K562 (cell line): ENCODE measurements around the gene WDR86. TPM values are rescaled to one million over a fixed set of nuclear protein-coding genes. Genes with fewer than 3 reads are reported as not detected.
A peak's percentile ranks its signal among the peaks of the same experiment; 100 is the strongest.

Experiments
- BCL6 ChIP-seq: fragments of 250-450 bp; sonication (Bioruptor Pico); IDR thresholded peaks from 2 replicates; pipeline ENCODE4 v1.4.0; 2020
- CEBPB ChIP-seq: fragments of 450-650 bp; IDR thresholded peaks from 2 replicates; pipeline ENCODE4 v1.6.1; 2016; ENCODE audit warnings: missing genetic modification characterization, missing compliant biosample characterization
- CREB1 ChIP-seq, 2 experiments: sonication (generic) in 1 of 2; formaldehyde crosslinking in 1 of 2; IDR thresholded peaks; 2 replicates each; pipeline versions ENCODE4 v1.6.1 to v1.8.0; 2012 to 2022; ENCODE audit warnings: inconsistent platforms in 1 of 2, mild to moderate bottlenecking in 1 of 2, missing genetic modification reagents in 1 of 2, moderate library complexity in 1 of 2
- DPF2 ChIP-seq: fragments of 450-650 bp; IDR thresholded peaks from 2 replicates; pipeline ENCODE4 v1.6.1; 2016
- E2F3 ChIP-seq: fragments of 250-450 bp; sonication (Bioruptor Pico); IDR thresholded peaks from 2 replicates; pipeline ENCODE4 v1.4.0; 2020; ENCODE audit warnings: mild to moderate bottlenecking
- HDGF ChIP-seq: fragments of 450-650 bp; IDR thresholded peaks from 2 replicates; pipeline ENCODE4 v1.6.1; 2016
- KAT8 ChIP-seq: fragments of 450-650 bp; IDR thresholded peaks from 2 replicates; pipeline ENCODE4 v1.6.1; 2016; ENCODE audit warnings: low read depth, mild to moderate bottlenecking
- L3MBTL2 ChIP-seq: fragments of 450-650 bp; IDR thresholded peaks from 2 replicates; pipeline ENCODE4 v1.6.1; 2016; ENCODE audit warnings: mild to moderate bottlenecking, moderate library complexity
- LCOR ChIP-seq: sonication (generic); formaldehyde crosslinking; IDR thresholded peaks from 2 replicates; pipeline ENCODE4 v1.8.0; 2022; ENCODE audit warnings: mild to moderate bottlenecking, missing genetic modification reagents
- MEIS2 ChIP-seq: fragments of 450-650 bp; IDR thresholded peaks from 2 replicates; pipeline ENCODE4 v1.6.1; 2014; ENCODE audit warnings: mild to moderate bottlenecking; ENCODE audit not compliant: partially characterized antibody
- NCOR1 ChIP-seq: fragments of 450-650 bp; IDR thresholded peaks from 2 replicates; pipeline ENCODE4 v1.6.1; 2016; ENCODE audit warnings: mild to moderate bottlenecking, moderate library complexity
- RNF2 ChIP-seq: sonication (generic); IDR thresholded peaks from 2 replicates; pipeline ENCODE4 v1.6.1; 2016
- YBX1 ChIP-seq: fragments of 450-650 bp; IDR thresholded peaks from 2 replicates; pipeline ENCODE4 v1.7.1; 2016; ENCODE audit warnings: mild to moderate bottlenecking
- ZEB2 ChIP-seq: fragments of 450-650 bp; IDR thresholded peaks from 2 replicates; pipeline ENCODE4 v1.6.1; 2016
- ZNF143 ChIP-seq: sonication (generic); formaldehyde crosslinking; IDR thresholded peaks from 2 replicates; pipeline ENCODE4 v1.9.0; 2022; ENCODE audit warnings: mild to moderate bottlenecking, missing genetic modification reagents
- ZNF431 ChIP-seq: sonication (generic); formaldehyde crosslinking; IDR thresholded peaks from 2 replicates; pipeline ENCODE4 v1.8.0; 2022; ENCODE audit warnings: mild to moderate bottlenecking, missing genetic modification reagents
- ZNF583 ChIP-seq: fragments of 250-450 bp; sonication (Bioruptor Pico); IDR thresholded peaks from 2 replicates; pipeline ENCODE4 v1.4.0; 2020
- ZNF695 ChIP-seq: fragments of 450-650 bp; formaldehyde crosslinking; IDR thresholded peaks from 2 replicates; pipeline ENCODE4 v1.4.0; 2020; ENCODE audit warnings: mild to moderate bottlenecking, moderate library complexity
- ZNF76 ChIP-seq: fragments of 250-450 bp; sonication (Bioruptor Pico); IDR thresholded peaks from 2 replicates; pipeline ENCODE4 v1.4.0; 2020; ENCODE audit warnings: mild to moderate bottlenecking, moderate library complexity, borderline replicate concordance
- polyA plus RNA-seq, 8 experiments: library from polyadenylated mRNA; depleted of rRNA in 4 of 8; stranded (reverse) in 5 of 8; unstranded in 3 of 8; fragments of >200 nt; fragmentation: Nextera tagmentation in 2 of 8; fragmentation: Illumina TruSeq in 1 of 8; extraction: Ambion mirVana in 2 of 8; extraction: Trizol in 1 of 8; gene quantifications; 2 replicates each; pipeline versions ENCODE4 v1.2.1 to v1.2.3, GENCODE V29; 2011 to 2014; ENCODE audit warnings: inconsistent platforms in 1 of 8, missing spikeins in 1 of 8
- total RNA-seq, 7 experiments: library from RNA; depleted of rRNA in 6 of 7; stranded (reverse); fragments of >200 nt in 6 of 7; fragmentation: Illumina TruSeq in 2 of 7; extraction: Trizol in 2 of 7; gene quantifications; 2 replicates each; pipeline versions ENCODE4 v1.2.1 to v1.2.3, GENCODE V29; 2011 to 2021; ENCODE audit warnings: low replicate concordance in 1 of 7
- TF ChIP-seq, protein P1 (sequence below): sonication (generic); formaldehyde crosslinking; IDR thresholded peaks from 2 replicates; pipeline ENCODE4 v1.8.0; 2023; ENCODE audit warnings: mild to moderate bottlenecking, missing genetic modification reagents
- TF ChIP-seq, protein P2 (sequence below): fragments of 450-650 bp; IDR thresholded peaks from 2 replicates; pipeline ENCODE4 v1.6.1; 2016; ENCODE audit warnings: missing biosample characterization, missing genetic modification characterization
- TF ChIP-seq, protein P3 (sequence below): fragments of 450-650 bp; formaldehyde crosslinking; IDR thresholded peaks from 2 replicates; pipeline ENCODE4 v1.4.0; 2020; ENCODE audit warnings: mild to moderate bottlenecking, moderate library complexity

WDR86 gene
- total and polyA plus RNA-seq, 9 of the 15 experiments (the other 6 are each of a cell fraction or from before 2014, with no cell fraction given): 0.24 TPM; not detected in 8

DNA sequence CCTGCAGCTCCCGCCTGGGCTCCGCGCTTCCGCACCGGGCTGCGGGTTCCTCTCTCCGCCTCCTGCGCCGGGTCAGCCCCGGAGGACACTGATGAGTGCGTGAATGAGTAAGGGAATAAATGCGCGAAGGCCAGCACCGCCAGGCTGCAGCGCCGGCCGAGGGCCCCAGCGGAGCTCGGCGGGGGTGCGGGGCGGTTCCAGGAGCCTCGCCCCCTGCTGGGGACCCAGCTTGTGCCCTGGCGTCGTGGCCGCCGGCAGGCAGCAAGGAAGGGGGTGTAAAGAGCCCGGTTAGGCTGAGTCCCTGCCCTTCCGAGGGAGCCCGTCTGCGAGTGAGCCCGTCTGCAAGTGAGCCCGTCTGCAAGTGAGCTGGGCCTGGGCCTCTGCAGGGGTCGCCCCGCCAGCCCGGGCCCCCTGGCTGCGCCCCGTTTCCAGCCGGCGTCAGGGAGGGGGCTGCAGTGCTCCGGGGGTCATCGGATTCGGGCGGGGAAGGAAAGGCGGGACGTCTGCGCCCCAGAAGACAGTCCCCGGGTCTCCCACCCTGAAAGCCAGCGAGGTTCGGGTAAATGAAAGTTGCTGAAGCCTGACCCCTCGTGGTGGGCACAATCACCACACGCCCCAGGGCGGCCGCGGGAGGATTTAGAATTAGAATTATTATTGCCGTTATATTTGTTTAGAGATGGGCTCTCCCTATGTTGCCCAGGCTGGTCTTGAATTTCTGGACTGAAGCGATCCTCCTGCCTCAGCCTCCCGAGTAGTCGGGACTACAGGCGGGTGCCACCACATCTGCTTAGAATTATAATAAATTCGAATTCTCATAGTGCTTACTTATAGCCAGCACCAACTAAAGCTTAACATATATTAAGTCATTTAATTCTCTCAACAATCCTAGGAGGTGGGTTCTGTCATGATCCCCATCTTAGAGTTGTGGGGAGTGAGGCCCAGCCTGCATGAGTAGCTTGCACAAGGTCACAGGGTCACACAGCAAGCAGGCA, 38.7 kb upstream of the WDR86 start (continued):
- TF ChIP-seq, protein P1, sequence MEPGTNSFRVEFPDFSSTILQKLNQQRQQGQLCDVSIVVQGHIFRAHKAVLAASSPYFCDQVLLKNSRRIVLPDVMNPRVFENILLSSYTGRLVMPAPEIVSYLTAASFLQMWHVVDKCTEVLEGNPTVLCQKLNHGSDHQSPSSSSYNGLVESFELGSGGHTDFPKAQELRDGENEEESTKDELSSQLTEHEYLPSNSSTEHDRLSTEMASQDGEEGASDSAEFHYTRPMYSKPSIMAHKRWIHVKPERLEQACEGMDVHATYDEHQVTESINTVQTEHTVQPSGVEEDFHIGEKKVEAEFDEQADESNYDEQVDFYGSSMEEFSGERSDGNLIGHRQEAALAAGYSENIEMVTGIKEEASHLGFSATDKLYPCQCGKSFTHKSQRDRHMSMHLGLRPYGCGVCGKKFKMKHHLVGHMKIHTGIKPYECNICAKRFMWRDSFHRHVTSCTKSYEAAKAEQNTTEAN (CRISPR knock-in tag): no peak
- TF ChIP-seq E2F3 (CRISPR knock-in tag) (no peak), DPF2 (no peak), MEIS2 (no peak), KAT8 (no peak), ZEB2 (no peak), RNF2 (no peak), ZNF695 (CRISPR knock-in tag) (no peak), ZNF143 (CRISPR knock-in tag) (no peak), ZNF76 (CRISPR knock-in tag) (no peak), CEBPB (tag) (no peak), ZNF431 (CRISPR knock-in tag) (no peak), L3MBTL2 (peak; percentile 55; the same call in 1 of the 2 replicates), CREB1 (IDR thresholded peaks at IDR 0.05) (no peak), CREB1 (CRISPR knock-in tag; IDR thresholded peaks at IDR 0.05) (0 out of 2 replicates have a peak, but pooled peaks have one; percentile 31), NCOR1 (no peak), YBX1 (no peak), ZNF583 (CRISPR knock-in tag) (no peak), LCOR (CRISPR knock-in tag) (0 out of 2 replicates have a peak, but pooled peaks have one; percentile 49), HDGF (no peak), BCL6 (CRISPR knock-in tag) (no peak)
- TF ChIP-seq, protein P2, sequence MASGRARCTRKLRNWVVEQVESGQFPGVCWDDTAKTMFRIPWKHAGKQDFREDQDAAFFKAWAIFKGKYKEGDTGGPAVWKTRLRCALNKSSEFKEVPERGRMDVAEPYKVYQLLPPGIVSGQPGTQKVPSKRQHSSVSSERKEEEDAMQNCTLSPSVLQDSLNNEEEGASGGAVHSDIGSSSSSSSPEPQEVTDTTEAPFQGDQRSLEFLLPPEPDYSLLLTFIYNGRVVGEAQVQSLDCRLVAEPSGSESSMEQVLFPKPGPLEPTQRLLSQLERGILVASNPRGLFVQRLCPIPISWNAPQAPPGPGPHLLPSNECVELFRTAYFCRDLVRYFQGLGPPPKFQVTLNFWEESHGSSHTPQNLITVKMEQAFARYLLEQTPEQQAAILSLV: no peak
- TF ChIP-seq, protein P3, sequence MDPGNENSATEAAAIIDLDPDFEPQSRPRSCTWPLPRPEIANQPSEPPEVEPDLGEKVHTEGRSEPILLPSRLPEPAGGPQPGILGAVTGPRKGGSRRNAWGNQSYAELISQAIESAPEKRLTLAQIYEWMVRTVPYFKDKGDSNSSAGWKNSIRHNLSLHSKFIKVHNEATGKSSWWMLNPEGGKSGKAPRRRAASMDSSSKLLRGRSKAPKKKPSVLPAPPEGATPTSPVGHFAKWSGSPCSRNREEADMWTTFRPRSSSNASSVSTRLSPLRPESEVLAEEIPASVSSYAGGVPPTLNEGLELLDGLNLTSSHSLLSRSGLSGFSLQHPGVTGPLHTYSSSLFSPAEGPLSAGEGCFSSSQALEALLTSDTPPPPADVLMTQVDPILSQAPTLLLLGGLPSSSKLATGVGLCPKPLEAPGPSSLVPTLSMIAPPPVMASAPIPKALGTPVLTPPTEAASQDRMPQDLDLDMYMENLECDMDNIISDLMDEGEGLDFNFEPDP (CRISPR knock-in tag): no peak
